Transverse colon (tissue), 4 donors: ENCODE results near the gene SYMPK. TPM values are rescaled to one million over a fixed set of nuclear protein-coding genes. Genes with fewer than 3 reads are reported as not detected.
"Not testable (repeated sequence)": the region's sequence is repeated elsewhere in the genome, so short reads cannot be mapped to it uniquely, and the experiment has no call there.

ENCODE experiments used
- DNase-seq: peaks from one replicate; pipeline ENCODE4 v3.0.0-alpha.2; 2019
- H3K27ac ChIP-seq, 4 donors: fragments of 200-600 bp; sonication (generic); 2 replicates each; pipeline ENCODE4 v1.5.1; 2016 to 2018; ENCODE audit warnings: inconsistent platforms in 4 of 4
- H3K27me3 ChIP-seq: fragments of 200-600 bp; sonication (generic); 2 replicates; pipeline ENCODE4 v1.5.1; 2017; ENCODE audit warnings: inconsistent platforms
- H3K36me3 ChIP-seq, 4 donors: fragments of 200-600 bp; sonication (generic); 2 replicates each; pipeline ENCODE4 v1.5.1; 2017 to 2019; ENCODE audit warnings: inconsistent platforms in 4 of 4
- H3K4me1 ChIP-seq, 4 donors: fragments of 200-600 bp; sonication (generic); 2 replicates each; pipeline ENCODE4 v1.5.1; 2017 to 2020; ENCODE audit warnings: inconsistent platforms in 4 of 4
- H3K4me3 ChIP-seq, 4 donors: fragments of 200-600 bp; sonication (generic); 1 replicate in 1 of 4; 2 replicates in 3 of 4; pipeline versions ENCODE4 v1.5.1 to v1.6.1; 2017 to 2019; ENCODE audit warnings: inconsistent platforms in 4 of 4
- H3K9me3 ChIP-seq, 2 donors: fragments of 200-600 bp; sonication (generic); 2 replicates each; pipeline ENCODE4 v1.5.1; 2017 to 2019; ENCODE audit warnings: inconsistent platforms in 2 of 2
- CTCF ChIP-seq, 5 experiments: fragments of 200-600 bp in 3 of 5; fragments of 450-650 bp in 2 of 5; sonication (generic) in 3 of 5; IDR thresholded peaks; 1 replicate in 2 of 5; 2 replicates in 3 of 5; pipeline ENCODE4 v1.5.1; 2016 to 2017; ENCODE audit warnings: antibody characterized with exemption in 5 of 5, inconsistent platforms in 3 of 5, mild to moderate bottlenecking in 2 of 5, moderate library complexity in 1 of 5
- EP300 ChIP-seq: sonication (generic); formaldehyde crosslinking; IDR thresholded peaks from one replicate; pipeline ENCODE4 v1.6.1; 2017; ENCODE audit warnings: antibody characterized with exemption, low read depth
- POLR2A ChIP-seq: fragments of 450-650 bp; IDR thresholded peaks from one replicate; pipeline ENCODE4 v1.6.1; 2016; ENCODE audit warnings: antibody characterized with exemption, mild to moderate bottlenecking, moderate library complexity
- POLR2AphosphoS5 ChIP-seq, 3 donors: sonication (generic); formaldehyde crosslinking; IDR thresholded peaks; one replicate each; pipeline ENCODE4 v1.6.1; 2016; ENCODE audit warnings: antibody characterized with exemption in 3 of 3
- WGBS, 2 donors: methylation state at CpG; one replicate each; pipeline ENCODE4 v1.1.5; 2018; ENCODE audit warnings: low coverage in 1 of 2; 5-methylcytosine and 5-hydroxymethylcytosine counted together
- in situ Hi-C, 4 donors: fragments of 200-750 bp; cut with MboI; loops; one replicate each; pipeline versions ENCODE4 v1.15.0 to v1.15.1; 2017; ENCODE audit warnings: low sequenced_read_pairs in 3 of 4, low pct_ligation_motif_present in 1 of 4, low pct_unique_long_range_greater_than_20kb in 1 of 4
- intact Hi-C: fragments of 100-400 bp; cut with DNase I; formaldehyde crosslinking; loops from one replicate; pipeline ENCODE4 v1.15.1; 2023; ENCODE audit warnings: low total_unique reads
- total RNA-seq, 4 donors: library from RNA; depleted of rRNA; stranded (reverse); fragments of >200 nt; gene quantifications; one replicate each; pipeline ENCODE4 v1.1.0, GENCODE V29; 2016

The SYMPK gene
- total RNA-seq, 4 donors from 2014 or later = 35.2 to 189 (median 81.9) TPM

- WGBS, 2 donors = 88% methylated on average over 7 of the region's 8 CpGs; no CpG with 5 or more reads in 1 of the 2 donors
- in situ Hi-C loops = no loop called here
- Histone ChIP-seq H3K4me1 (peaks cover 0 to 8% (median 5%) of the 10 kb centered on the region in 4 donors), H3K36me3 (no peaks in the 10 kb centered on the region), H3K27ac (no peak overlapping the region), H3K9me3 (no peaks in the 10 kb centered on the region), H3K4me3 (no peak overlapping the region), H3K27me3 (peaks cover 5% of the 10 kb centered on the region)
- no peak for DNase-seq
- TF ChIP-seq POLR2AphosphoS5 (IDR thresholded peaks at IDR 0.05) (no peak), EP300 (no peak), CTCF (IDR thresholded peaks at IDR 0.05) (no peak)
- intact Hi-C loops = no loop called here
These were observed 62.8 kb downstream of the SYMPK start for GRCh38 chr19:45800070-45800553.

DNA sequence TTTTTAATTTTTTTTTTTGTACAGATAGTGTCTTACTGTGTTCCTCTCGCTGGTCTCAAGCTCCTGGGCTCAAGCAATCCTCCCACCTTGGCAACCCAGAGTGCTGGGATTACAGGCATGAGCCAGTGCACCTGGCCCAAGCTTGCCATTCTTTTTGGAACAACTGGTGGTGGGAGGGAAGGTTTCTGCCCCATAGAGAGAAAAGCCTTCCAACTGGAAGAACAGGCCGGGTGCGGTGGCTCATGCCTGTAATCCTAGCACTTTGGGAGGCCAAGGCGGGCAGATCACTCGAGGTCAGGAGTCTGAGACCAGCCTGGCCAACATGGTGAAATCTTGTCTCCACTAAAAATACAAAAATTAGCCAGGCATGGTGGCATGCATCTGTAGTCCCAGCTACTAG is 63.4 kb downstream of the SYMPK start:
- WGBS, 2 donors = 80 to 87% methylated on average over 1 to 5 of the region's 5 CpGs
- H3K27ac ChIP-seq, intact Hi-C loops: not testable (repeated sequence)

DNA sequence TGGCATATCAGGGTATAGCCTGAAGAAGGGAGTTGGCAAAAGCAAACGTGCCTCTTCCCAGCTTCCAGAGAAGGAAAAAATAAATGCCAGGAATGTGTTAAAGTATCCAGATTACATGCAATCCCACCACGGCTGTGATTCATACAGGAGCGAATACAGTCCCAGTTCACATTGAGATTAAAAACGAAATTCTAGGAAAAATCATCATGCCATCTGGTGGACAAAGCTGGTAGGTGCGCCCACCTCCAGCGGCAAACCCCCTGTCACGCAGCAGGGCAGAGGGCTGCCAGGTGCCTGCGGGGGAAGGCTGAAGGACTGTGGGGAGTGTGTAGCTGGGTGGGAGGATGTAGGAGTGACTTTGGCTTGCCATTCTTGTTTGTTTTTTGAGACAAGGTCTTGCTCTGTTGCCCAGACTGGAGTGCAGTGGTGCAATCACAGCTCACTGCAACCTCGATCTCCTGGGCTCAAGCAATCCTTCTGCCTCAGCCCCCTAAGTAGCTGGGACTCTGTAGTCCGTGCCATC is 63.9 kb downstream of the SYMPK start:
- H3K9me3 ChIP-seq = no peaks in the 10 kb centered on the region
- intact Hi-C loops = no loop called here
- 0 to 7% methylated on average over 2 to 10 of the region's 10 CpGs for WGBS, 2 donors

More for the DNA sequence above, 63.4 kb downstream of the SYMPK start:
- H3K27me3 ChIP-seq, H3K4me1 ChIP-seq, H3K4me3 ChIP-seq, H3K36me3 ChIP-seq, H3K9me3 ChIP-seq, in situ Hi-C loops, DNase-seq: not testable (repeated sequence)

DNA sequence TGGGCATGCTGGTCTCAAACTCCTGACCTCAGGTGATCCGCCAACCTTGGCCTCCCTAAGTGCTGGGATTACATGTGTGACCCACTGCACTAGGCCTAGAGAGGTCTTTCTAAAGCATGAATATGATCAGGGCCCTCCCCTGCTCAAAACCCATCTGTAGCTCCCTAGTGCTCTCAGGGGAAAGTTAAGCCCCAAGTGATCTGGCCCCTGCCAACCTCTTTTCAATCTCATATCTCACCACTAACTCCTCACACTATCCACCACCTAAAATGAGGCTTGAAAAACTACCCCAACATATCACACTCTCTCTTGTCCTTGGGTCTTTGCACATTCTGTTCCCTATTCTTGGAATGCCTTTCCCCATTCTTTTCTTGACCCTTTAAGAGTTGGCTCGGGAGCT is 68.3 kb downstream of the SYMPK start:
- 63 to 88% methylated on average over 1 to 2 of the region's 2 CpGs for WGBS, 2 donors
- in situ Hi-C loops = no loop called here
- Histone ChIP-seq H3K36me3 (peaks cover 0 to under 1% (median 0%) of the 10 kb centered on the region in 4 donors), H3K4me1 (peaks cover 16 to 33% (median 21%) of the 10 kb centered on the region in 4 donors), H3K27me3 (peaks cover 4% of the 10 kb centered on the region), H3K9me3 (no peaks in the 10 kb centered on the region), H3K4me3 (no peak overlapping the region), H3K27ac (no peak overlapping the region)
- TF ChIP-seq POLR2A (no peak), EP300 (no peak), POLR2AphosphoS5 (IDR thresholded peaks at IDR 0.05) (no peak), CTCF (IDR thresholded peaks at IDR 0.05) (no peak)
- no peak for DNase-seq
- intact Hi-C loops = no loop called here

More for the DNA sequence above, 63.9 kb downstream of the SYMPK start:
- H3K36me3 ChIP-seq = no peaks in the 10 kb centered on the region
- no peak overlapping the region for H3K4me3 ChIP-seq
- DNase-seq = peak; percentile 62
- no peak overlapping the region for H3K27ac ChIP-seq
- peaks cover 9% of the 10 kb centered on the region for H3K27me3 ChIP-seq
- in situ Hi-C loops = no loop called here
- no peak for TF ChIP-seq POLR2AphosphoS5 (IDR thresholded peaks at IDR 0.05)
- TF ChIP-seq CTCF (IDR thresholded peaks at IDR 0.05) = peak; percentile 82 to 92 (median 87)
- peaks cover 0 to 8% (median 5%) of the 10 kb centered on the region in 4 donors for H3K4me1 ChIP-seq

- in situ Hi-C loops = no loop called here
- intact Hi-C loops = no loop called here
- Histone ChIP-seq H3K36me3 (peaks cover 0 to 5% (median 0%) of the 10 kb centered on the region in 4 donors), H3K9me3 (no peaks in the 10 kb centered on the region), H3K27ac (no peak overlapping the region), H3K4me3 (no peak overlapping the region), H3K4me1 (peaks cover 14 to 27% (median 18%) of the 10 kb centered on the region in 4 donors), H3K27me3 (peaks cover 4% of the 10 kb centered on the region)
- WGBS, 2 donors = 51% methylated on average over 4 to 6 of the region's 6 CpGs
- TF ChIP-seq POLR2AphosphoS5 (IDR thresholded peaks at IDR 0.05) (no peak), POLR2A (no peak), EP300 (no peak), CTCF (IDR thresholded peaks at IDR 0.05) (no peak)
- DNase-seq = no peak
These were observed 69.1 kb downstream of the SYMPK start for GRCh38 chr19:45793876-45794275.
